T-helper 1 cell treated with Interleukin-12 subunit alpha and Interleukin-12 subunit beta and Interleukin-4 antibody, amounts not matched to agents 30 μg/mL and 1 μg/mL, for 36 hours (primary cell): ENCODE measurements around the gene CH25H.

ENCODE experiments used
- H3K27ac Mint-ChIP-seq: one replicate; pipeline ENCODE4 v1.8.0; 2021; ENCODE audit warnings: mild to moderate bottlenecking, mixed read lengths
- H3K27me3 Mint-ChIP-seq: one replicate; pipeline ENCODE4 v1.8.0; 2021; ENCODE audit warnings: low read depth, mixed read lengths
- H3K36me3 Mint-ChIP-seq: one replicate; pipeline ENCODE4 v1.8.0; 2021; ENCODE audit warnings: low read depth, mixed read lengths
- H3K4me1 Mint-ChIP-seq: one replicate; pipeline ENCODE4 v1.8.0; 2021; ENCODE audit warnings: low read depth, mixed read lengths
- H3K4me3 Mint-ChIP-seq: one replicate; pipeline ENCODE4 v1.8.0; 2021; ENCODE audit warnings: mild to moderate bottlenecking, moderate library complexity, mixed read lengths
- H3K9me3 Mint-ChIP-seq: one replicate; pipeline ENCODE4 v1.8.0; 2021; ENCODE audit warnings: mixed read lengths

CH25H gene

GRCh38 chr10:89217057-89217990 lies 10.2 kb upstream of the CH25H start:
- peaks cover 3% of the 10 kb centered on the region for H3K4me1 Mint-ChIP-seq
- H3K4me3 Mint-ChIP-seq: no peak overlapping the region
- H3K27ac Mint-ChIP-seq: peak overlapping the region; percentile 7
- H3K36me3 Mint-ChIP-seq: no peaks in the 10 kb centered on the region
- H3K9me3 Mint-ChIP-seq: no peaks in the 10 kb centered on the region
- no peaks in the 10 kb centered on the region for H3K27me3 Mint-ChIP-seq

GRCh38 chr10:89216056-89216455 lies 8.9 kb upstream of the CH25H start:
- Mint-ChIP-seq H3K27me3 (peaks cover 7% of the 10 kb centered on the region), H3K36me3 (no peaks in the 10 kb centered on the region), H3K27ac (no peak overlapping the region), H3K4me3 (no peak overlapping the region), H3K4me1 (peaks cover 3% of the 10 kb centered on the region), H3K9me3 (no peaks in the 10 kb centered on the region)

- Mint-ChIP-seq H3K27ac (no peak overlapping the region), H3K4me1 (peaks cover 3% of the 10 kb centered on the region), H3K27me3 (peaks cover 12% of the 10 kb centered on the region), H3K4me3 (no peak overlapping the region), H3K36me3 (no peaks in the 10 kb centered on the region), H3K9me3 (no peaks in the 10 kb centered on the region)
Measured at GRCh38 chr10:89215511-89215910, 8.4 kb upstream of the CH25H start.

GRCh38 chr10:89214566-89215165 lies 7.5 kb upstream of the CH25H start:
- no peaks in the 10 kb centered on the region for H3K36me3 Mint-ChIP-seq
- H3K4me1 Mint-ChIP-seq: peaks cover 3% of the 10 kb centered on the region
- no peak overlapping the region for H3K27ac Mint-ChIP-seq
- peaks cover 18% of the 10 kb centered on the region for H3K27me3 Mint-ChIP-seq
- no peaks in the 10 kb centered on the region for H3K9me3 Mint-ChIP-seq
- H3K4me3 Mint-ChIP-seq: no peak overlapping the region

- Mint-ChIP-seq H3K9me3 (no peaks in the 10 kb centered on the region), H3K4me3 (no peak overlapping the region), H3K27me3 (peaks cover 29% of the 10 kb centered on the region), H3K36me3 (no peaks in the 10 kb centered on the region), H3K4me1 (peaks cover 3% of the 10 kb centered on the region), H3K27ac (no peak overlapping the region)
Measured at GRCh38 chr10:89213191-89213808, 6.2 kb upstream of the CH25H start.

- H3K27me3 Mint-ChIP-seq: peaks cover 37% of the 10 kb centered on the region
- no peak overlapping the region for H3K27ac Mint-ChIP-seq
- no peaks in the 10 kb centered on the region for H3K9me3 Mint-ChIP-seq
- peaks cover 12% of the 10 kb centered on the region for H3K4me1 Mint-ChIP-seq
- no peaks in the 10 kb centered on the region for H3K36me3 Mint-ChIP-seq
- no peak overlapping the region for H3K4me3 Mint-ChIP-seq
Measured at GRCh38 chr10:89210794-89211425, 3.8 kb upstream of the CH25H start.

GRCh38 chr10:89209718-89210117 lies 2.6 kb upstream of the CH25H start:
- no peak overlapping the region for H3K4me3 Mint-ChIP-seq
- no peaks in the 10 kb centered on the region for H3K9me3 Mint-ChIP-seq
- peaks cover 37% of the 10 kb centered on the region for H3K27me3 Mint-ChIP-seq
- H3K36me3 Mint-ChIP-seq: no peaks in the 10 kb centered on the region
- H3K27ac Mint-ChIP-seq: no peak overlapping the region
- H3K4me1 Mint-ChIP-seq: peaks cover 12% of the 10 kb centered on the region

- H3K4me3 Mint-ChIP-seq: peak overlapping the region; percentile 70
- peaks cover 37% of the 10 kb centered on the region for H3K27me3 Mint-ChIP-seq
- no peaks in the 10 kb centered on the region for H3K36me3 Mint-ChIP-seq
- H3K27ac Mint-ChIP-seq: no peak overlapping the region
- H3K9me3 Mint-ChIP-seq: no peaks in the 10 kb centered on the region
- peaks cover 12% of the 10 kb centered on the region for H3K4me1 Mint-ChIP-seq
Measured at GRCh38 chr10:89207801-89208551, 859 bp upstream of the CH25H start.

GRCh38 chr10:89206402-89207180 lies 526 bp downstream of the CH25H start:
- no peaks in the 10 kb centered on the region for H3K36me3 Mint-ChIP-seq
- H3K9me3 Mint-ChIP-seq: no peaks in the 10 kb centered on the region
- H3K27me3 Mint-ChIP-seq: peaks cover 35% of the 10 kb centered on the region
- H3K4me3 Mint-ChIP-seq: peak overlapping the region; percentile 77
- no peak overlapping the region for H3K27ac Mint-ChIP-seq
- H3K4me1 Mint-ChIP-seq: peaks cover 12% of the 10 kb centered on the region

GRCh38 chr10:89204621-89205185 lies 2.4 kb downstream of the CH25H start:
- no peaks in the 10 kb centered on the region for H3K9me3 Mint-ChIP-seq
- peaks cover 25% of the 10 kb centered on the region for H3K27me3 Mint-ChIP-seq
- no peaks in the 10 kb centered on the region for H3K36me3 Mint-ChIP-seq
- no peak overlapping the region for H3K27ac Mint-ChIP-seq
- peaks cover 12% of the 10 kb centered on the region for H3K4me1 Mint-ChIP-seq
- no peak overlapping the region for H3K4me3 Mint-ChIP-seq

GRCh38 chr10:89203237-89203636 lies 3.9 kb downstream of the CH25H start:
- Mint-ChIP-seq H3K9me3 (no peaks in the 10 kb centered on the region), H3K4me3 (no peak overlapping the region), H3K27me3 (peaks cover 22% of the 10 kb centered on the region), H3K4me1 (peaks cover 12% of the 10 kb centered on the region), H3K27ac (no peak overlapping the region), H3K36me3 (no peaks in the 10 kb centered on the region)

- peaks cover 8% of the 10 kb centered on the region for H3K4me1 Mint-ChIP-seq
- H3K27ac Mint-ChIP-seq: no peak overlapping the region
- H3K4me3 Mint-ChIP-seq: no peak overlapping the region
- H3K27me3 Mint-ChIP-seq: peaks cover 26% of the 10 kb centered on the region
- no peaks in the 10 kb centered on the region for H3K36me3 Mint-ChIP-seq
- no peaks in the 10 kb centered on the region for H3K9me3 Mint-ChIP-seq
Measured at GRCh38 chr10:89202033-89202425, 5.1 kb downstream of the CH25H start.

- Mint-ChIP-seq H3K9me3 (no peaks in the 10 kb centered on the region), H3K4me3 (no peak overlapping the region), H3K4me1 (peaks cover 3% of the 10 kb centered on the region), H3K27ac (no peak overlapping the region), H3K27me3 (peaks cover 26% of the 10 kb centered on the region), H3K36me3 (no peaks in the 10 kb centered on the region)
Measured at GRCh38 chr10:89201345-89202032, 5.6 kb downstream of the CH25H start.
